Panc1 (cell line): Measurements from ENCODE around the gene INPP4B.

Experiments used
- POLR2AphosphoS5 ChIP-seq: IDR thresholded peaks from 2 replicates; pipeline ENCODE4 v1.6.1; 2012; ENCODE audit warnings: mild to moderate bottlenecking, low read depth, low read length, moderate library complexity
- TCF7L2 ChIP-seq: IDR thresholded peaks from 2 replicates; pipeline ENCODE4 v1.6.1; 2011; ENCODE audit warnings: mild to moderate bottlenecking, low read depth, low read length, inconsistent platforms
- TF ChIP-seq, protein P1 (sequence below): fragments of 450-650 bp; IDR thresholded peaks from 2 replicates; pipeline ENCODE4 v1.5.1; 2017; ENCODE audit warnings: mild to moderate bottlenecking

DNA sequence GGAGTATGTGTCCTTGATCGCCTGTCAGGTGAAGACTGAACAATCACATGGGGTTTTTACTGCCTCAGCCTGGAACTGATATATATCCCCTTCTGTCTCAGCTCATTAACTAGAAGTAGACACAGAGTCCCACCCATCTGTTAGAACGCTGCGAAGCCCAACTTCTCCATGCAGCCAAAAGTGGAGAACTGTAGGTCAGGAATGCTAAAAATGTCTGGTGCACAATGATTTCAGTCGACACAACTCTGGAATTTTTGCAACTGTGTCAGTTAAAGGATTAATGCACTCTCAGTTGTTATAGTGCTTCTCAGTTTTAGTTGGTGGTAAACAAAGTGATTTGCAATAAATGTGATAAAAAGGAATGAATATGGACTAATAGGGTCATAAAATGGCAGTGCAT is 287.2 kb downstream of the INPP4B start:
- TF ChIP-seq TCF7L2 (no peak), POLR2AphosphoS5 (no peak)
- TF ChIP-seq, protein P1, sequence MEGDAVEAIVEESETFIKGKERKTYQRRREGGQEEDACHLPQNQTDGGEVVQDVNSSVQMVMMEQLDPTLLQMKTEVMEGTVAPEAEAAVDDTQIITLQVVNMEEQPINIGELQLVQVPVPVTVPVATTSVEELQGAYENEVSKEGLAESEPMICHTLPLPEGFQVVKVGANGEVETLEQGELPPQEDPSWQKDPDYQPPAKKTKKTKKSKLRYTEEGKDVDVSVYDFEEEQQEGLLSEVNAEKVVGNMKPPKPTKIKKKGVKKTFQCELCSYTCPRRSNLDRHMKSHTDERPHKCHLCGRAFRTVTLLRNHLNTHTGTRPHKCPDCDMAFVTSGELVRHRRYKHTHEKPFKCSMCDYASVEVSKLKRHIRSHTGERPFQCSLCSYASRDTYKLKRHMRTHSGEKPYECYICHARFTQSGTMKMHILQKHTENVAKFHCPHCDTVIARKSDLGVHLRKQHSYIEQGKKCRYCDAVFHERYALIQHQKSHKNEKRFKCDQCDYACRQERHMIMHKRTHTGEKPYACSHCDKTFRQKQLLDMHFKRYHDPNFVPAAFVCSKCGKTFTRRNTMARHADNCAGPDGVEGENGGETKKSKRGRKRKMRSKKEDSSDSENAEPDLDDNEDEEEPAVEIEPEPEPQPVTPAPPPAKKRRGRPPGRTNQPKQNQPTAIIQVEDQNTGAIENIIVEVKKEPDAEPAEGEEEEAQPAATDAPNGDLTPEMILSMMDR: no peak
